Epidermal melanocyte (primary cell): Measurements from ENCODE around the gene ROR1.

ENCODE experiments used
- DNase-seq: peaks from one replicate; pipeline ENCODE4 v3.0.0; 2011; ENCODE audit warnings: low spot score; ENCODE audit not compliant: insufficient read length

Gene ROR1

DNA sequence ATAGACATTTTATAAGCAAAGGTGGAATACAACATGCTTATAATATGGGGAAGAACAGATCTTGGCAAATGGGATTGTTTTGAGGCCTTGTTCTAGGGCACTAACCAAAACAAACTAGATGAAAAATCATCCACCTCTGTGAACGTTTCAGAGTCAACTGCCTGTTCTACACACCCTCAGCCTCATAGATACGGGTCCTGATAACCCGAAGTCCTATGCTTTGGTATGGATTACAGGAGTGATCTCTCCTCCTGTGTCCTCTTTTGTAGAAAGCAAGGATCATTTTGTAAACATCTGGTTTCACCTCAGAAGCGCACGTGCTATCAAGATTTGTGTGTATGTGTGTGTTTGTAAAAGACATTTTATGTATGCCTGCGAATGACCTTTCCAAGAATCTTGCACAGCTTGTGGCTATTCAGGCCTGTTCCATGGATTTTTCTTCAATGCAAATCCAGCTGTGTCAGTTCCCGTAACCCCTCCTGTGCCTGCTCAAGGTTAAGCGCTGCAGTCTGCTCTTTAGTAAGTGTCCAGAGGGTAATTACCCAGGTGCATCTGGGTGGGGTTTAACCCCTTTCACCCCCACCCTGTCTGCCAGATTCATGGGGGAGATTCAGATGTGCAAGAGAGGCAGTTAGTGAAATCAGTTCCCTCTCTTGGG, 132.4 kb downstream of the ROR1 start:
- DNase-seq: no peak

DNA sequence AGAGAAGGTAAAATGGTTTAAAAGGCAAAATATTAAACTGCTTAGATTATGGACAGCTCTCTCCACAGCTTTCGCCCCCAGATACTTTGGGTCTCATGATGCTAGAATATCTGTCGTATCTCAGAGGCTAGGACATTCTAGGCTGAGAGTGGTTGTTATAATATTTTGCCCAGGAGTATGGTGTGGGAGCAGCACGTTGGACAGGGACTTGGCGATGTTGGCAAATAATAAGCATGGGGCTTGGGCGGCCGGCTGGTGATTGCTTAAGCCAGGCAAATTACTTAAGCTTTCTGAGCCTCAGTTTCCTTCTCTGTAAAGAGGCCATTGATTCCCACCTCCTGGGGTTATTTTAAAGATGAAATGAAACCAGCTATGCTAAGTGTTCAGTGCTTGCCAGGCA, 133.2 kb downstream of the ROR1 start:
- DNase-seq: no peak

DNA sequence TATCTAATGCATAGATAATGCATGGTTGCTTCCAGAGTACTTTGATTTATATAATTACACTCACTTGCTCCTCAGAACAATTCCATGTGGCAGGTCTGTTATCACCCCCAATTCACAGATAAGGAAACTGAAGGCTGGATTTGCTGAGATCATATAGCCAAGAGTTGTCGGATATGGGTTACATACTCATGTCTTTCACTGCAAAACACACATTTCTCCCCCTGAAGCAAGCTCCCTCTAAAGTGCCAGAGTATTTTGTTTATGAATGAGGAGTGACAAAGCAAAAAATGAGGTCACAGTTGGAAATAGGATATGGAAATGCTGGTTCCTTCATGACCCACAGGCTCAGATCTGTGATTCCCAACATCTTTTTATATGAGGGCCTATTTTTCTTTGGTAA, 134.2 kb downstream of the ROR1 start:
- no peak for DNase-seq

DNA sequence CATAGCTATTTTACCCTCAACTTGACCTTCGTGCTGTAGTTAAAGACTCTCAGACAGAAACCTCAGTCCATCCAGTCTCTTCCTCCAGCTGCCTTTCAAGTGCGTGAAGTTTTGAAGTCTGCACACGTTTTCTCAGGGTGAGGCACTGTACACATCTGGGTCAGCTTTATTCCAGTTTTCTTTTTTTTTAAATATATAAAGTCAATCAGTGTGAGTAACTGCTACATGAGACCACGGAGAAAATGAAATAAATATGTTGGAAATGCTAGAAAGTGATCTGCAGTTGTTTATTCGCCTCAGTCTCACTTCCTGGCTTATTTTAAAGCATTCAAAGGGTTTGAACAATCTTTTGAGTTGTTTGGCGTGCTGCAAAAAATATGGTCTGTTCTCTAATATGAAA, 135.7 kb downstream of the ROR1 start:
- no peak for DNase-seq

DNA sequence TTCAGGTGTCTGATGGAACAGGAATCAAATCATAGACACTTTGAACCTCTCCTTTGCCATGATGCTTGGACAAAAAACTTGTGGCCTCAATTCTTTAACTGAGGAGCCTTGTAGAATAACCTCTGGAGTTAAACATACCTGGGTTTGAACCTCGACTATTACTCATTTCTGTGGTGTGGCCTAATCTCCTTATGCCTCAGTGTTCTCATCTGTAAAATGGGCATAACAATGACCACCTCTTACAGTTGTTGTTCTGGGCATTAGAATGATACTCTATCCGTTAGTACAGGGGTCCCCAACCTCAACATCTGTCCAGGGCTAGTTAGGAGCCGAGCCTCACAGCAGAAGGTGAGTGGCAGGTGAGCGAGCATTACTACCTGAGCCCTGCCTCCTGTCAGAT, 137.2 kb downstream of the ROR1 start:
- DNase-seq: no peak

DNA sequence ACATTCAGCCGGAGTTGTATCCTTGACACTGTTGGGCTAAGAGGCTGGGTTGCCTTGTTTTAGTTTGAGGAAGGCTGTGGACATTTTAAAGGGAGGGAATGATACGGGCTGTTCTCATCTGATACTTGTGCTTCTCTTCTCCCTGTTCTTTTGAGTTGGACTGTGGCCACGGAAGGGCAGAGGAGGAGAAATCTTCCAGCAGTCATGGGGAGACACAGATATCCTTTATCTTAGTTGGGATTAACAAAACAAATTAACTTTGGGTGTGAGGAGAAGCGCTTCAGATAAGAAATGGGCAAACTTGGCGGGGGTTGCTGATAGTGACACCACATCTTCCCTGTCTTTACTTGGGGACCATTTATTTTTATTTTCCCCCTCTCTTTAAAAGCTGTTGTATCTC, 138.8 kb downstream of the ROR1 start:
- DNase-seq: no peak

DNA sequence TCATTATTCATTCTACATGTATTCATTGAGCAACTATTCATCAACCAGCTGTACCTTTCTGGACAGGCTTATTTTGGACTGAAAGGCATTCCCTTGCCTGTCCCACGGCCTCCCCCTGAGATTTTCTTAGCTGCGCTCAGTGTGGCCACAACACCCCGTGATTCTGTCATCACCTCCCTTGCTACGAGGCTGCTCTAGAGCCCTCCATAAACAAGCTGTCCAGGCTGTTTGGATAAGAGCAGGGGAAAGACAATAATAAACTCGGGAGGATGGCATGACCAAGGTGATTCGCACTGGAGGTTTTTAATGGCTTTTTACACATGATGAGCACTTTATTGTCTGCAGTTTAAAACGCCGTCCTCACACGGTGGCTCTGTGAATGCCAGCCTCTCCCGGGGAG, 139.7 kb downstream of the ROR1 start:
- no peak for DNase-seq

DNA sequence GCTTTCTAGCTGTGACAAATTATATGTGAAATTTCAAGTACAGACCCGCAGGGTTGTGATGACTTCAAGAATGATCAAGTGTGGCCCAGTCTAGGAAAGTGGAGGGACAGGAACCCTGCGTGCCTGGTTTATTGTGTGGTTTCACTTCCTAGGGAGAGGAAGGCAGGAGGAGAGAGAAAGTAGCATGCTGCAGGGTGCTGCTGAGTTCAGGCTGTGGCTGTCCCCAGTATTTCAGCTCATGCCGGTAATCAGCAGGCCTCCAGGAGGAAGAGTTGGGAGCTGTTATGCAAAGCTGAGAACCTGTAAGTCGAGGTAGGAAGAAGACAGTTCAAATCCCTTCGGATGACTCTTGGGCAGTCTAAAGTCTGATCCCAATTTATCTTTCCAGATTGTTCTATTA, 140.4 kb downstream of the ROR1 start:
- no peak for DNase-seq

DNA sequence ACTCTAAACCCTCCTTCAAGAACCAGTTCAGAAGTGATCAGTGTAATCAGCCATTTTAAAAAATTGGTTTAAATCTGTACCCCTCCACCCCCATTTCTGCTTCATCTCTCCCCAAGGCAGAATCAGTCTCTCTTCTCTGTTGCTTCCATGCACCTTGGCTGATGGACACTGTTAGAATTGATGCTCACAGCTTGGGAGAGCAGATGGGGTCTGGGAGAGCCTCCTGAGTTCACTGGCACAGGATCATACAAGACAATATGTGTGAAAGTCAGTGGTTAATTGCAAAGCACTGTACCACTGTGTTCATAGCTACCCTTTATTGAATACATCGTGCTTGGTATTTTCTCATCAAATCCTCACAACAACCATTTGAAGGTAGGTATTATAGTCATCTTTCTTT, 140.9 kb downstream of the ROR1 start:
- no peak for DNase-seq

DNA sequence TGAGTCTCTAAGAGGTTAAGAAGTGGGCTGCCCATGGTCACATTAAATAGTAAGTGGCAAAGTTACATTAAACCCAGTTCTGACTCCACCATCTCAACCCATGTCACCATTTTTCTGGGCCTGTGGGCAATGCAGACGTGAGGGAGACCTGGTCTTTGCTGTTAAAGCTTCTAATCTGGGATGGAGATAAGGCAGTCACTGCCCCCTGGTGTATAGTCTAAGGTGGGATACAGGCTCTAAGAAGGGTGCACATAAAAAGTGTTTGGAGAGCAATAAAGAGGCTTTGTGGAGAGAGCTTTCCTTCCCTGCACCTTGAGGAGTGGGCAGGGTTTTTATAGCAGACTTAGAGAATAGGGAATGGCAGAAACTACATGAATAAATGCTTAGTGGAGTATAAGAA, 141.3 kb downstream of the ROR1 start:
- no peak for DNase-seq

DNA sequence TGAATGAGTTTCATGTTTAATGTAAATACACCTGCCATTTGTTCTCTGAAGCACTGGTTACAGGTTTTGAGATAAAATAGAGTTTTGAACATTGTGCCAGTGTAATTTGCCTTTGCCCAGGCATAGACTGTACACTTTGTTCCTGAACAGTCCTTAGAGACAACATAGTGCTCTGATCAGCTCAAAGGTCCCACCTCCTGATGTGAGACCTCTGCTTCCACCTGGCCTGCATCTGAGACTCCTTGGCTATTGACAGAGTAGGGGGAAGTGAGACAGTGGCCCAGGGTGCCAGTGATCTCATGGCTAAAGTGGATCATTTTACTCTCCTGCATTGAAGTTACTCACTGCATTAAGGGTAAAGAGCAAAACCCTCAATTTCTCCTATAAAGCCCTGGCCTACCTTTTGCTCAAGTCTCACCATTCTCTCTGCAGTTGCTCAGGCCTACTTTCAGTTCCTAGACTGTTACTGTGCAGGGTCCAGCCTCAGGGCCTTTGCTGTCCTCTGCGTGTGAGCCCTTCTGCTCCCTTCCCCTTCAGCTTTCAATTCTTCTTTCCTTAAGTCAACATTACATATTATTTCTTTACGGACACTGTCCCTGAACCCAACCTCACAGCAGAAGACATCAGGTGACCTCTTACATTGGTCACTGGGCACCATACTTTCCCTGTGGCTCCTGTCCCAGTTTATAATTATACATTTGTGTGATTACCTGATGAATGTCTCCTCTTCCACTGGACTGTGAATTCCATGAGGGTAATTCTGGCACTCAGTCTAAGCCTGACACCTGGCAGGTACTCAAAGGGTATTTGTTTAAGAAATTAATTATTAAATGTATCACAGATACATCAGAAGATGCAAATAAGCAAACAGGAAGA, 142.9 kb downstream of the ROR1 start:
- no peak for DNase-seq

DNA sequence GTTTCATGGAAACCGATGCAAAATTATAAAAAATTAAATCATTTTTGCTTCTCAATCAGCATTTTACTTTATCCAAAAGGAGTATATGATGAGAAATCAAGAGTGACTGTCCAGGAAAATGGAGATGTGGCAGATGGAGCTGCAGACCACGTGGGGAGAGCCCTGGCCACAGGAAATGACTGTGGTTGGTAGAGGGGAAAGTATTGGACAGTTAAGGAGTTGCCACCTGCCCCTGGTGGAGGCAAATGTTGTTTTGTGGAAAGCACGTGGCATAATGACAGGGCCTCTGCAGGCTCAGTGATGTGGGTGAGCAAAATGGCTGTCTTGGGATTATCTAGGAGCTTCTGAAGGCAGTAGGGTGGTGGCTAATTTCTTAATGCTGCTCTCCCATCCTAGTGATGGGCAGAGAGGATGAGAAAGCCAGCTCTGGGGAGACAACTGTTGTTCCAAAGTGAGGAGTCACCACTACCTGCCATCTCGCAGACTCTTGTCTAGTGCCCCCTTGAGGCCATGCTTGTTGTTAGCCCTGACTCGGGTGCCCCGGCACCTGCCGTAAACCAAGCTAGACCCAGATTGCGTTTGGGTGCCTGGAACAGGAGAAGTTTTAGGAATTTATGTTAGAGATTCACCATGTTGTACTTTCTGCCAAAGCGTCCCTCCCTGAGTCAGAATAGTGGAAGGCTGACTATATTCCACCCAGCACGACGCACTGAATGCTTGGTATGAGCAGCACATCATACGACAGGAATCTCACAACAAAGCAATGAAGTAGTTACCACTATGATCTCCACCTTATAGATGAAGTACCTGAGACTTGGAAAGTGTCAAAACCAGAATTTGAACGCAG, 144.0 kb downstream of the ROR1 start:
- DNase-seq: no peak

DNA sequence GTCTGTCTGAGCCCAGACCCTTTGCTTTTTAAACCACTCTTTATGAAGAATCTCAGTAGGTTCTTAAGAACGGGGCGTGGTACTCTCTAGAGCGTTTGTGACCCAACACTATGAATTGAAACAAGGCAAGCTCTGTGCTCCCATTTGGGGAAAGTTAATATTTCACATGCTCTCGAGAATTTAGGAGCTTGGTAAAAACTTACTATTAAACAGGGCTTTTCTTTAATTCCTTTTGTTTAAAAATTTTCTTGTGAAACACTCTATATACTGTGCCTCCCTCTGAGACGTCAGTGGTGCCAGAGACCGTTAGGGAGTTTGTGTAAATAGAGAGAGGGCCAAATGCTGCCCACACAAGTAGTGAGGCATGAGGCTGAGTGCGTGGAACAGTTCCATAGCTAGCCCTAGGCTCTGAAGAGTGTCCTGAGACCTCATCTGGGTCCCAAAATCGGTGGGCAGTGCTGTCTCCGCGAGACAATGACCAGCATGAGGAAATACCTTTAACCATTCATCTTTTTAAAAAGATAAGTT, 144.7 kb downstream of the ROR1 start:
- DNase-seq: no peak

DNA sequence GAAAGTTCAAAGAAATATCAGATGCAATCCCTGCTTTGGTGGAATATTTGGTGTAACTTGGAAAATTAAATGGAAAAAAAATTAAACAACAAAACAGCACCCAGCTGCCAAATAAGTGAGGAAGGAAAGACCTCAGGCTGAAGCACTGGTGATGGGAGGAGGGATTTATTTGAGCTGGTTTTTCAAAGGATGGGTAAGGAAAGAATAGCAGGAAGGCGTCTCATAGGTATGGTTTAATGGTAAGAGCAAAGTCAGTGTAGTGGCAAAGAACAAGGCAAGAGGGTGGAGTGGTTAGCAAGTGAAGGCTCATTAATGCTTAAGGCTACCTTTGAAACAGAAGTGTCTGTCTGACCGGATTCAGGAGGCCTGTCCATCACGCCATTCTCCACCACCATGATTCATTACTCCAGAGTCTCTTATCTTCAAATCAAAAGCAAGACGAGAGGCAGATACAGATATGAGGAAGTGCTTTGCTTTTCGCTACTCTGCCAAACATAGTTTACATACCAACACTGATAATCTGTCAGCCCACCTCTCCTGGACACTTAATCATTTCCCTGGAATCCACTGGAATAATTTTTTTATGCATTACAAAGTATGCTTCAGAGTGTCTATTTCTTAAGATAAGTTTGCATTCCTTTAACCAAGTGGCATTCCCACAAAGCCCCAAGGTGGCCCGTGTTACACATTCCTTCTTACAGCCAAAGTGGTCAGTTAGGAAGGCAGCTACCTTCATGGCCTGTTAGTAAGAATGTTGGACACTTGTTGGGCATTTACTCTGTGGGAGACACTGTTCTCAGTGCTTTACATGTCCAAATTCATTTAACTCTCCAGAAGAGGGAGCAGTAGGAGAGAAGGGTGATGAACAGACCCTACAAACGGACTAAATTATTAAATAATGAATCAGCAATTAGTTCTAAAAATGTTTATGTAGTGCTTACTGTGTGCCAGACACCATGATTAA, 146.6 kb downstream of the ROR1 start:
- no peak for DNase-seq

DNA sequence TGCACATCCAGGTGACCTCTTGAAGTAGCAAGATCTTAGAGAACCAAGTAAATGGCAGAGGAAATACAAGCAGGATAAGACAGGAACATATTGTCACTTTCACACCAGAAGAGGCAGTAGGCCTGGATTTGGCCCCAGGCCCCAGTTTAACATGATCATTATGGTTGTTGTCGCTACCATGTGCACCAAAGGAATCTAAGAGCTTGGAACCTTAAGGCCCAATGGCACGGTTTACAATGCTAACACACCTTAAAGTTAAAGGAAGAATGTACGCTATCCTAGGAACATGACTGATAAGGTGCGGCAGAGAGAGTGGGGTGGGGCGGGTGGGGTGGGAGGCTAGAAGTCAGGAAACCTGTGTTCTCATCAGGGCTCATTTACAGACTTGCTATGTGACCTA, 147.5 kb downstream of the ROR1 start:
- no peak for DNase-seq

DNA sequence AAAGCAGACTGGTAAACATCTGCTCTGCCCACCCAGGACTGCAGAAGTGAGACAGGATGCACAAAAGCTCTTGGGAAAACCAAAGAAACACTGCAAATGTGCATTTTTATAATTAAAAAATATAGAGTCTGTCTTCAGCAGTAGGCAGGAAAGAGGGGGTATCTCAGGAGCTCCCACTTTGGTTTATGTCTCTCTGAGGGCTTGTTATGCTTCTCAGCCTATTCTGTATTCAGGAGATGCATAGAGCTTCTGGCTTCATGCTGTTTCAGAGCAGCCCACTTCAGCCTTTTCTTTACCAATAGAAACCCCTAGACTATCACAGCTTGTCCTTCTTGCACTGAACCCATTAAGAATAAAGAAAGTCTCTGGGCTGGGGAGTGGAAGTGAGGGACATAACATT, 148.0 kb downstream of the ROR1 start:
- no peak for DNase-seq

DNA sequence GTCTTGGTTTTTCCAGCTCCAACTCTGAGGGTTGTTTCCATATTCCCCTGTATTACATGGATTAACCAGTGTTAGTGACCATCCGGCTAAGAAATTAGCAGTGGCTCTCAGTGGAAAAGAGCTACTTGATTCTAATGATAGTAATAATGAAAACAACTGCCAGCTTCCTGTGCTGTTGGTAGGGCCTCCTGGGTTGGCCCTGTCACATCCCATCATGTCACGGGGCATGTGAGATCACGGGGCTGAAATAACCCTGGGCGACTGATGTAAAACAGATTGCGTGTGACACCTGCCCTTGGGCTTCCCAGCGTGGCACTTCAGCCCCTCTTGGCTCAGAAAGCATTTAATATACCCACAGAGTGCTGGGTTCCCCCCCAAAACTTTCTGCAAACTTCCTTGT, 149.0 kb downstream of the ROR1 start:
- no peak for DNase-seq

DNA sequence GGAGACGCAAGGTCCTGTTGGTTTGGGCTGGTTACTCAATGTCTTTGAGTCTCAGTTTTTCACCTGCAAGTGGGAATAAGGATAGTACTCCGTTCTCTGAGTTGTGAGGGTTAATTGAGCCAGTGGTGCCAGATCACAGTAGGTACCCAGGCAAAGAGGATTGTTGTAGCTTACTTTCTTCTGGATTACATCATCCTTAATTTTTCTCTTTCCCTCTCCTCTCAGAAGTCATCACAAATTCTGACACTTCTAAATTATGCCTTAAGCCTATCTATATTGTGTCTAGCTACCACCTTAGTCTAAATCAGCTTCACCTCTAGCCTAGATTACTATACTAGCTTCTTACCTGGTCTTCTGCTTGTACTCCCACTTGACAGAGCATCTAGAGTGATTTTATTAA, 149.5 kb downstream of the ROR1 start:
- DNase-seq: no peak

DNA sequence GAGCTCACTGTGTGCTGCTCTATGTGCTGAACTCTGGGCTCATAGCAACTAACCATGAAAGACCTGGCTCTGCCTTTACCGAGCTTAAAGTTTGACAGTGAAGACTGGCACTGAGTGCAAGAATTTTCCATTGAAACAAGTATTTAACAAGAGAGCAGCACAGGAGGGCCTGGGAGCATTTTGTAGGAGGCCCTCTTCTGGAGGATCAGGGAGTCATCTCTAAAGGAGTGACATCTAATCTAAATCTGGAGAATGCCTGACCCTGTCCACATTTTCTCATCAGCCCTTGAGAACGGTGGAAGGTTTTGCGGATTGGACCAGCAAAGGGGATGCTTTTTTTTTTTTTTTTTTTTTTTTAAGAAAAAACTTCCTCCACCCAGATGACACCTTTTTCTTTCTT, 150.8 kb downstream of the ROR1 start:
- DNase-seq: no peak

DNA sequence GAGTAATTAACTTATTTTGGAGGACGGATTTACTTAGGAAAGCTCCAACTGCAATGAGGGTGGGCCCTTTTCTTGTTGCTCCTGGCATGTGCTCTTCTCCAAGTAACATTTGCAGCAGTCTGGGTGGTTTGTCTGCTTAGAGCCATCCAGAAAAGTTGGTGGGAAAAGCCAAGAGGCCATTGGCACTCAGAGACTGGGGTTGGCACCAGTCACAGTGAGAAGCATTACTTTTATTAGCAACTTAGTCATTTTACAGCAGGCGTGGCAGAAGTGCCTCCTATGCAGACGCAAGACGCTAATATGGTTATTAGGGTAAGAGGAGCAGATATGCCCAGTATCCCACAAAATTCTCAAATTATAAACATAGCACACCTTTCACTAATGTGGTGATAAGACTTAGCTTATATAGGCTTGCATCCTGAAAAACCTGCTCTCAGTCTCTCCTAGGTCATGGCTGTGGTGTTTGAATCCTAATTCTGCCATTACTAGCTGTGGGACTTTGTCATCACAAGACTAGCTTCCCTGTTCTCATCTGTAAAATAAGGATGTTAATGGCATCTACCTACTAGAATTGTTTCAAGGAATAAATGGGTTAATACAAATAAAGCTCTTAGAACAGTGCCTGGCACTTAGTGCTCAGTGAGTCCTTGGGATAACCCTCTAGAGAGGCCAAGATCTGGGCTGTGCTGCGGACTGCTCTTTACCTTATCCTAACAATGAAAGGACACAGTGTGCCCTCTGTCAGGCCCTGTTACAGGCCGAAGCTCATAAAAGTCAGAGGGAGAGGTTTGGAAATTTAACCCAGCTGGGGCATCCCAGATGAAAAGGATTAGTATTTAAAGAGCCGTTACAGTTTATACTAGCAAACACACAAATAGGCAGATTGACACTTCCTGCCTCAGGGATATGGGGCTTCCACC, 154.6 kb downstream of the ROR1 start:
- no peak for DNase-seq
